Airway epithelial cell (primary cell): Measurements from ENCODE around the gene ZMYM1. TPM values are rescaled to one million over a fixed set of nuclear protein-coding genes. Genes with fewer than 3 reads are reported as not detected.

Experiments used
- total RNA-seq: library from RNA; depleted of rRNA; stranded (reverse); fragments of >200 nt; gene quantifications from 2 replicates; pipeline ENCODE4 v1.2.3, GENCODE V29; 2015

ZMYM1 gene
- 6.7 and 13.5 TPM in 2 replicates for total RNA-seq

GRCh38 chr1:35079003-35079930 is at the start of gene ZMYM1:
ZMYM1 (plus strand) TSS chr1:35079385; CDS start chr1:35093988, 14,603 bp downstream.

Other genes with a start within 250 kb of the ZMYM1 start
- gene SMIM12, start 219.6 kb upstream of the ZMYM1 start, total RNA-seq = 31.0 and 37.5 TPM in 2 replicates
- not detected in 2 replicates for gene DLGAP3, start 149.7 kb upstream of the ZMYM1 start, total RNA-seq
- gene TMEM35B, start 94.0 kb upstream of the ZMYM1 start, total RNA-seq = 5.9 and 17.6 TPM in 2 replicates
- gene ZMYM6, start 47.4 kb upstream of the ZMYM1 start, total RNA-seq = 5.8 and 9.1 TPM in 2 replicates
- gene SFPQ, start 113.8 kb downstream of the ZMYM1 start, total RNA-seq = 142 and 179 TPM in 2 replicates
- gene ZMYM4, start 189.3 kb downstream of the ZMYM1 start, total RNA-seq = 14.9 and 20.8 TPM in 2 replicates